ENCODE results near the gene DNM1. TPM values are rescaled to one million over a fixed set of nuclear protein-coding genes. Genes with fewer than 3 reads are reported as not detected.
"Not testable (repeated sequence)": the region's sequence is repeated elsewhere in the genome, so short reads cannot be mapped to it uniquely, and the experiment has no call there.

The DNM1 gene
- total RNA-seq, 1 donor from 2014 or later = 87.0 TPM

- peaks cover 11% of the 10 kb centered on the region for H3K36me3 Mint-ChIP-seq (ENCODE audit: low read depth)
- no peaks in the 10 kb centered on the region for H3K4me1 Mint-ChIP-seq (ENCODE audit: low read depth)
- no peak for TF ChIP-seq CTCF (IDR thresholded peaks at IDR 0.05)
- H3K27ac Mint-ChIP-seq (ENCODE audit: unreplicated experiment) = no peak overlapping the region
- H3K27me3 Mint-ChIP-seq (ENCODE audit: low read depth) = no peaks in the 10 kb centered on the region
- no peaks in the 10 kb centered on the region for H3K9me3 Mint-ChIP-seq (ENCODE audit: low read depth)
- no peak for DNase-seq (ENCODE audit: low spot score)
- H3K4me3 Mint-ChIP-seq (ENCODE audit: unreplicated experiment) = no peak overlapping the region
These were observed 23.2 kb downstream of the DNM1 start for GRCh38 chr9:128226412-128226801.

GRCh38 chr9:128230897-128231296 is 27.7 kb downstream of the DNM1 start:
- H3K36me3 Mint-ChIP-seq (ENCODE audit: low read depth); H3K27me3 Mint-ChIP-seq (ENCODE audit: low read depth); H3K4me3 Mint-ChIP-seq (ENCODE audit: unreplicated experiment); H3K27ac Mint-ChIP-seq (ENCODE audit: unreplicated experiment); H3K9me3 Mint-ChIP-seq (ENCODE audit: low read depth); H3K4me1 Mint-ChIP-seq (ENCODE audit: low read depth); DNase-seq (ENCODE audit: low spot score): not testable (repeated sequence)

GRCh38 chr9:128231638-128232527 is 28.7 kb downstream of the DNM1 start:
- no peak for TF ChIP-seq CTCF (IDR thresholded peaks at IDR 0.05)
- Mint-ChIP-seq H3K36me3 (ENCODE audit: low read depth) (peaks cover 9% of the 10 kb centered on the region), H3K27ac (ENCODE audit: unreplicated experiment) (no peak overlapping the region), H3K9me3 (ENCODE audit: low read depth) (no peaks in the 10 kb centered on the region), H3K4me1 (ENCODE audit: low read depth) (no peaks in the 10 kb centered on the region), H3K4me3 (ENCODE audit: unreplicated experiment) (no peak overlapping the region), H3K27me3 (ENCODE audit: low read depth) (no peaks in the 10 kb centered on the region)
- no peak for DNase-seq (ENCODE audit: low spot score)

- no peaks in the 10 kb centered on the region for H3K27me3 Mint-ChIP-seq (ENCODE audit: low read depth)
These were observed 29.6 kb downstream of the DNM1 start for GRCh38 chr9:128232528-128233428.

GRCh38 chr9:128233817-128234406 is 30.7 kb downstream of the DNM1 start:
- Mint-ChIP-seq H3K4me3 (ENCODE audit: unreplicated experiment) (no peak overlapping the region), H3K27ac (ENCODE audit: unreplicated experiment) (no peak overlapping the region), H3K4me1 (ENCODE audit: low read depth) (no peaks in the 10 kb centered on the region), H3K27me3 (ENCODE audit: low read depth) (no peaks in the 10 kb centered on the region), H3K36me3 (ENCODE audit: low read depth) (peaks cover 8% of the 10 kb centered on the region), H3K9me3 (ENCODE audit: low read depth) (no peaks in the 10 kb centered on the region)
- no peak for DNase-seq (ENCODE audit: low spot score)
- TF ChIP-seq CTCF (IDR thresholded peaks at IDR 0.05) = no peak

More at GRCh38 chr9:128232528-128233428, 29.6 kb downstream of the DNM1 start:
- Mint-ChIP-seq H3K4me3 (ENCODE audit: unreplicated experiment) (no peak overlapping the region), H3K9me3 (ENCODE audit: low read depth) (no peaks in the 10 kb centered on the region), H3K27ac (ENCODE audit: unreplicated experiment) (peak overlapping the region; percentile 32), H3K4me1 (ENCODE audit: low read depth) (no peaks in the 10 kb centered on the region), H3K36me3 (ENCODE audit: low read depth) (peaks cover 7% of the 10 kb centered on the region)
- no peak for DNase-seq (ENCODE audit: low spot score)
- no peak for TF ChIP-seq CTCF (IDR thresholded peaks at IDR 0.05)

All from chondrocyte (in vitro differentiated cells).